Liver (tissue), 3 donors: ENCODE results near the gene SEMA5A.

Experiments used
- CTCF ChIP-seq: fragments of 150-350 bp; IDR thresholded peaks from 2 replicates; pipeline ENCODE4 v1.5.1; 2017; ENCODE audit warnings: improper control_type of control experiment, low read depth, low read length; ENCODE audit not compliant: missing input control
- FOXA1 ChIP-seq: IDR thresholded peaks from 2 replicates; pipeline ENCODE4 v1.6.1; 2016; ENCODE audit warnings: antibody characterized with exemption
- HNF4A ChIP-seq, 2 donors: conservative IDR thresholded peaks; 2 replicates each; pipeline ENCODE4 v1.6.1; 2016; ENCODE audit warnings: antibody characterized with exemption in 2 of 2, mild to moderate bottlenecking in 2 of 2
- JUND ChIP-seq, 2 donors: IDR thresholded peaks; 2 replicates each; pipeline ENCODE4 v1.6.1; 2016; ENCODE audit warnings: antibody characterized with exemption in 2 of 2
- MAX ChIP-seq: IDR thresholded peaks from 2 replicates; pipeline ENCODE4 v1.6.1; 2016; ENCODE audit warnings: antibody characterized with exemption
- RAD21 ChIP-seq, 2 donors: IDR thresholded peaks; 2 replicates each; pipeline ENCODE4 v1.6.1; 2016; ENCODE audit warnings: antibody characterized with exemption in 2 of 2, mild to moderate bottlenecking in 2 of 2
- REST ChIP-seq: IDR thresholded peaks from 2 replicates; pipeline ENCODE4 v1.6.1; 2016; ENCODE audit warnings: antibody characterized with exemption, mild to moderate bottlenecking
- ZBTB33 ChIP-seq: IDR thresholded peaks from 2 replicates; pipeline ENCODE4 v1.6.1; 2016; ENCODE audit warnings: antibody characterized with exemption
- donor health status: healthy.
- donor health status: healthy.

GRCh38 chr5:9183992-9184391 lies 361.9 kb downstream of the SEMA5A start:
- TF ChIP-seq RAD21 (IDR thresholded peaks at IDR 0.05), result no peak
- TF ChIP-seq ZBTB33, result no peak
- no peak for TF ChIP-seq CTCF
- TF ChIP-seq HNF4A (conservative IDR thresholded peaks at IDR 0.05), result no peak
- TF ChIP-seq FOXA1, result no peak
- no peak for TF ChIP-seq JUND (IDR thresholded peaks at IDR 0.05)
- no peak for TF ChIP-seq MAX
- TF ChIP-seq REST, result no peak
